GM21786 (cell line): ENCODE data around the gene SSTR3.
"Not testable (repeated sequence)": the region's sequence is repeated elsewhere in the genome, so short reads cannot be mapped to it uniquely, and the experiment has no call there.

Experiments used
- ATAC-seq: cut with Tn5 transposase; IDR thresholded peaks from one replicate; pipeline ENCODE4 v1.9.1; 2021; ENCODE audit not compliant: unreplicated experiment

The SSTR3 gene

DNA sequence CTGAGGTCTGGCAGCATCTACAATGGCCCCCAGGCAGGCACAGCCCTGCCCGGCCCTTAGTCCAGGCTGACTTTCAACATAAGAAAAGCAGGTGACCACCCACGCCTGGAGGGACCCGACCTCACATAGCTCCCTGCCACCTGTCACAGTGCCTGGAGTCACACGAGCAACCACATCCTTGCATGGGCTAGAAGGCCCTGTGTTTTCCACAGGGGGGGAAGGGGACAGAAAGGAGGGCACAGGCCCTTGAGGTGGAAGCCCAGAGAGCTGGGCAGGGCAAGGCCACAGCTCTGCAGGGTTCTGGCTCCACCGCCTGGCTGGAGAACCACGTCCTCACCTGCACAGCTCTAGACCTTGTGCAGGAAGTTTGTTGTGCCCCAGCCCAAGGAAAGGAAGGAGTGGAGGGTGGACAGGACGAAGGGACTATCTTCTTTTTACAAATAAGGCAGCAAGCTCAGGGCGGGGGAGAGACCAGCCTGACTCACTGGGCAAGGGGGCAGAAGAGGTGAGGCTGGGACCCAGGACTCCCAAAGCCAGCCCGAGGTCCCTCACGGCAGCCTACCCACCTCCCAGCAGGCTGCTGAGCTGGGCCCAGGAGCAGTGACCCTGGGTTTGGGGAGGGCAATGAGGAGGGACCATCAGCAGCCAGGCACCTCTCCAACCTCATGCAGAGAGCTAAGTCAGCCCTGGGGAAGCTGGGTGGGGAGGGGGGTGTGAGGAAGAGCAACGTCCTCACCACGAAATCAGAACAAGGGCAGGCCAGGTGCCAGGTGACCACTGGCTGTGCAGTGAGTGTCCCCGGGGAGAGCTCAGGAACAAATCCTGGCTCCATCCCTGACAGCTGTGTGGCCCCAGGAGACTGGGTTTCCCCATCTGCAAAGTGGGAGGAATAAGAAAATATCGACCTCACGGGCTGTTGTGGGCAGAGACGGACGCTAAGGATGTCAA, 28.6 kb downstream of the SSTR3 start:
- ATAC-seq, result no peak

DNA sequence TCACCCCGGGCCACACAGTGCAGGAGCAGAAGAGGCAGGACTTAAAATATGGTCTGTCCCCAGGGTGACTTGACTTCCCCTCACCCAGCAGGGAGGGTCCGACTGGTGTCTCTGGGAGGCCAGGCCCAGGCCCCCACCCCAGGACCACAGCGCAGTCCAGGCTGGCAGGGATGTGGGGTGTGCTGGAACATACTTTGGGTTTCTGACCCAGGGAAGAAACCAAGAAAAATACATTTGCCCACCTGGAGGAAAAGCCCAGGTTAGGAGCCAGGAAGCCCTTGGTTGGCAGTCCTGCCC, 29.4 kb downstream of the SSTR3 start:
- ATAC-seq, result no peak

DNA sequence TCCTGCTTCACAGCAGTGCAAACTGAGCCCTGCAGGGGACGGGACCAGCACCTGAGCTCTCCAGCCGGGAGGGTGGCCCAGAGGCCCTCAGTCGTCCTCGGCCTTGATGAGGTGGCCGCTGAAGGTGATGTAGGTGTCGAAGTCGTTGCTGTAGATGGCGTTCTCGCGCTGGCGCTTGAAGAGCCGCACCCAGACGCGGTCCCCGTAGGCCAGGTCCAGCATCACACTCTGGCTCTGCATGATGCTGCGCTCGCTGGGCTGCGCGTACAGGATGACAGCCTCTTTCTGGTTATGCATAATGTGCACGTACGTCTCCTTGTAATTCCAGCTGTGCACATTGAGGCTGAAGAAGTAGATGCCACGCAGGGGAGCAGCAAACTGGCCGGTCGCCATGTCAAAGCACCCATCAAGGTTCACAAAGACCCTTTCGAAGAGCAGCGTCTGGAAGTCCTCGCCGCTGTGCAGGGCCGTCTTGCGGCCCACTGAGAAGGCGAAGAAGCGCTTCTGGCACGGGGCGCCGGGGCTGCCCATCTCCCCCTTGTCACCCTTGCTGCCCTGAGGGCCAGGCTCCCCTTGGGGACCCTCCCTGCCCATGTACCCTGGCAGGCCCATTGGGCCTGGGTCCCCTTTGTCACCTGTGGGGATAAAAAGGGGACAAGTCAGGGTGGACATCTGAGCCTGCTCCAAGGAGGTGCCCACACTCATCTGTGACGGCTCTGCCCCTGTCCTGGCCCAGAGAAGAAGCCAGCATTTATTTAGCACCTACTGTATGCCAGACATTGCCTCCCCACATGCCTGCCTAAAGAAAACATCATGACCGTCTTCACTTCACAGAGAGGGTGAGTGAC, 30.0 kb downstream of the SSTR3 start:
- no peak for ATAC-seq

DNA sequence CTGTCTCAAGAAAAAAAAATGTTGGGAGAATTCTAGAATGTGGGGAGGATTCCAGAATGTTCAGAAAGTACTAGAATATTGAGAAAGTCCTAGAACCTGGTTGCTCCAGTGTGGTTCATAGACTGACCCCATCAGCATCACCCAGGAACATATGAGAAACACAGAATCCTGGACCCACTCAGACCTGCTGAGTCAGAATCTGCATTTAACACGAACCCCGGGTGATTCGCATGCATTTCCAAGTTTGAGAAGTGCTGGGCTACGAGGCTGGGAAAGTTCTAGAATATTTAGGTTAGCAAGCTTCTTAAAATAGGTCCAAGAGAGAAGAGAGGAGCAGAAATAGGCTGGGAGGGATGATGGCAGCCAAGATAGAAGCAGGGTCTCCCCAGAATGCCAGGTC, 30.6 kb downstream of the SSTR3 start:
- ATAC-seq, result no peak

DNA sequence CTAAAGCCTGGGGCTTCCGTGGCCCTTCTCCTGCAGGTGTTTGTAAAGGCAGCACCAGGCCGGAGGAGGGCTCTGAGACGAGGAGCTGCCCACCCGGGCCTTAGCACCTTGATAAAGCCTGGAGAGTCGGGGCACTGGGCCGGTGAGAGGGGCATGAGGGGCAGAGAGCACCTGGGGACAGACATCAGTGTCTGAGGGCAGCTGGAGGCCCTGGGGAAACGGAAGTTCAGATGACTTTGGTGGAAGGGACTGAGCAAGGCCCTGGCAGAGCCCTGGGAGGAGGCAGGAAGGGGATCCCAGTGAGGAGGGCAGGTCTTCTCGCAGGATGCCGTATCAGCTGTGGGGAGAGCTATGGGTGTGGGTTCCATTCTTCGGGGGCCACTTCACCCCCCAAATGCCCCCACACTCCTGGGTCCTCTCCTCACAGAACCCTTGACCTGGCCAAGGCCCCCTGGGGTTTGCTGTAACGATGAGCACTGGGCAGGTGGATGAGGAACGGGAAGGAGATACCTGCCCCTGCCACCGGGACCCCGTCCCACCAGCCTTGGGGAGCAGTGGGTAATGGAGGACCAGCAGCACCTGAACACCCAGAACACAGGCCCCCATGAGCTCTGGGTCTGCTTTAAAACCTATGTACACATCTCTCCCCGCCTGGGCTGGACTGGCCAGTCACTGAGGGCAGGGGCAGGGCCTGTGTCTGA, 31.6 kb downstream of the SSTR3 start:
- ATAC-seq, result no peak

DNA sequence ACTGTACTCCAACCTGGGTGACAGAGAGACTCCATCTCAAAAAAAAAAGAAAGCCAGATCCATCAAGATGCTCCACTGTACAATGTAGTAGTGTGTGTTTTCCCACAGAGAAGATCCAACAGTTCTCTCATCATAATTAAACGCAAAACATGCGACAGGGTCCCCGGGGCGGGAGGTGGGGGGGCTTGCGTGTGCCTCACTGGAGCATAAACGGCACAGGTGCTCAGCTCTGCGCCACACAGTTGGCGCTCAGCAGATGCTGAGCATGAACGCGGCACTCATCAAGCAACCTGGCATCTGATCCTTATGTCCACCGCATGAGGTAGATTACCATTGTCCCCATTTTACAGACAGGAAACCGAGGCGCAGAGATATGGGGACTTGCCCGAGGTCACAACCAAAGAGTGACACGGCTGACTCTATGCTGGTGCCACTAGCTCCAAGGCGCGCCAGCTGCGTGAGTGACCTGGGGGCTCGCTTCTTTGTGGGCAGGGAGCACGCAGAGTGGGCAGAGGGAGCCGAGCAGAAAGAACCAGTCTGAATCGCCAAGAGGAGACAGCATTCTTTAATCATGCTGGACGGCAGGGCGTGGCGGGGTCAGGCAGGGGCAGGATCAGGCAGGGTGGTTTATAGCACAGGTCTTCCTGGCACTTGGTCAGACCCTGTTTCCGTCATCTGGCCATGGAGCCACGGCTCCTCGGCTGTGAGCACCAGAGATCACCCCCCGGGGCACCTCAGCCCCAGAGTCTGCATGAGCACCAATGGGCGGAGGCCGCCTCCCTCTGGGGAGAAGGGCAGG, 32.5 kb downstream of the SSTR3 start:
- ATAC-seq, result no peak

DNA sequence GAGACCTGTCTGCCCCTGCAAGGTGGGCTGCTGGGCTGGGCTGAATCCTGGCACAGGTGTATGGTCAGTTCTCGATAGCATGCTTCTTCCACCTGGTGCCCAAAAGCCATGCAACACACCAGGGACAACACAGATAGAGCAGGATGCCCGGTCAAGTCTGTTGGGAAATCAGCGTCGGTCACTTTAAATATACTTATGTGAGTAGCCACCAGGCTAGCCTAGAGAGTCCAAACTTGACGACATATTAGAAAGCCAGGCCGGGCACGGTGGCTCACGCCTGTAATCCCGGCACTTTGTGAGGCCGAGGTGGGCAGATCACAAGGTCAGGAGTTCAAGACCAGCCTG, 33.2 kb downstream of the SSTR3 start:
- no peak for ATAC-seq

DNA sequence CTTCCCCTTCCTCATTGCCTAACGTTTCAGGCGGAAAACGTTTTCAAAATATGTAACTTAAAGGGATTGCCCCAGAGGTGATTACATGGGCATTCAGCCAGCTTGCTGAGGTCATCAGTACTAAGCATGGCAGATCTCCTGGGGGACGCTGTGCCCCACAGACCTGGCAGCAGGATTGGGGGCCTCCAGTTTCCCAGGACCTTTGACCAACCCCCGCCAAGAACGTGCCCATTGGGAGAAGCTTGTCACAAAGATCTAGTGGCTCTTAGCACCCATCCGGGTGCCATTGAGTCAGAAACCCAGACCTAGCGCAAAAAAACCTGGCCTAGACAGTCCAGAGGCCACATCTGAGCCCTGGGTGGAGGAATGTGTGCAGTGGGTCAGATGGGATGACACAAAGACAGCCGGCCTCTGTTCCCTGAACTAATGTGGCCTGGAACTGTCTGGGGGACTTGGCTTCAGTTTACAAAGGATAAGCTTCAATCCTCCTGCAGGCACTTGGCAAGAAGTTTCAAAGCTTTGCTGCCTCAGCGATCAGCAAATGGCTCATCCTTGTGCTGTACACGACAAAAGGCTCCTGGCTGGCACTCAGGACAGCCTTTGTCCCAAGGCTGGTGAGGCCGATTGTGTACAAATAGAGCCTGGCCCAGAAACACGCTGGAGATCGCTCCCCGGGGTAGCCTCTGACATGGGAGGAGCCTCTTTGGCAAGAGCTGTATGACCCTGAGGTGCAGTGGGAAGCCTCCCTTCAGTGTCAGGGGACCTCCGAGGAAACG, 33.7 kb downstream of the SSTR3 start:
- ATAC-seq, result no peak

DNA sequence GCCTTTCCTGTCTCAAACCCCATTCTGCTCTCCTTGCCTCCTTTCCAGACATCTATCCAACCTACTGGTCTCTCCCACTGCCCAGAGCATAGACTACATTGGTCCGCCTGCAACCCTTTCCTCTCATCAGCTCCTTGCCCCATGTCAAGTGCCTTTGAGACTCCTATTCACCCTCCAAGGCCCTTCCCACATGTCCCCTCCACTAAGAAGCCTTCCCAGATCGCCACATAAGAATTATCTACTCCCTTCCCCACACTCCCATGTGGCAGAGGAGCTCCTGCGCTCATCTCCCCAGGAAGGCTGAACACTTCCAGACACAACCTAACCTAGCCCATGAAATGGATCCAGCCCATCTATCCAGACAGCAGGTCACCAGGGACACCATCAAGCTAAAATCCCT, 34.5 kb downstream of the SSTR3 start:
- ATAC-seq, result no peak

DNA sequence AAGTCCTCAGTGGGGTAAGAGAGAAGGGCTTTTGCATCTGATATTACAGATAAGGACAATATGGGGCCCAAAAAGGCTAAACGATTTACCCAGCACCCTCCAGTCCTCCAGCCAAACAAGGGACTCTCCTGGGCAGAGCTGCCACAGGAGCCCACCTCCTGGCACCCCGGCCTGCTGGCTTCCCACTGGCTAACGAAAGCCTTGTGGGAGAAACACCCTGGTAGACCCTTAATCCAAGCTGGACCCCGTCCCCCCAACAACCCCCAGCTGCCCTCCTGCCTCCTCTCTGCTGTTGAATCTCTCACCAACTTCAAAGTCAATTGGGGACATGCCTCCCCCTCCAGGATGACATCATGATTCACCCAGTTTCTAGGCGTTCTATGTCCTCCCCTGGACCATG, 35.1 kb downstream of the SSTR3 start:
- no peak for ATAC-seq

DNA sequence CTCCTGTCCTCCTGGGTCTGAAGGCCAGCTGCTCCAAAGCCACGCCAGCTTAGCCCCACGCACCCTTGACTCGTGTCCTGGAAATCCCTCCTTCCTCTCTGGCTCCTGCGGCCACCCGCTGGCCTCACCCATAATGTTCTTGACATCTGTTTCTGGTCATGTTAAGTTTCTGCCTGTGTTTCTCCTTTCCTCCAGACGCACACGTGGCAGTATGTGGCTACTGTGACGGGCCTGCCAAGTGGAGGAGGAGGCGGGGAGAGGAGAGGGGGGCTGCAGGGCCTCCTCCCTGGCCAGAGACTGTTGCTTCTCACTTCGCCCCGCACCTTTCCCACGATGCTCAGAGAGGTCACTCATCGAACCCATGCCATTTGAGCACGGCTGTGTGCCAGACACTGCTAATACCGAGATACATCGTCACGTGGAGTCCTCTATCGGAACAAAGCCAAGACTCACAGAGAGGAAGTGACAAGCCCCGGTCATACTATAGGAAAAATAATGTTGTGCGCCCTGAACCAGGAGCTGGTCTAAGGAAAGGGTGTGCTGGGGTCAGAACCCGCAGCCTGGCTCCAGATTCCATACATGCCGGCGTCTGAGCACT, 35.7 kb downstream of the SSTR3 start:
- ATAC-seq, result no peak

DNA sequence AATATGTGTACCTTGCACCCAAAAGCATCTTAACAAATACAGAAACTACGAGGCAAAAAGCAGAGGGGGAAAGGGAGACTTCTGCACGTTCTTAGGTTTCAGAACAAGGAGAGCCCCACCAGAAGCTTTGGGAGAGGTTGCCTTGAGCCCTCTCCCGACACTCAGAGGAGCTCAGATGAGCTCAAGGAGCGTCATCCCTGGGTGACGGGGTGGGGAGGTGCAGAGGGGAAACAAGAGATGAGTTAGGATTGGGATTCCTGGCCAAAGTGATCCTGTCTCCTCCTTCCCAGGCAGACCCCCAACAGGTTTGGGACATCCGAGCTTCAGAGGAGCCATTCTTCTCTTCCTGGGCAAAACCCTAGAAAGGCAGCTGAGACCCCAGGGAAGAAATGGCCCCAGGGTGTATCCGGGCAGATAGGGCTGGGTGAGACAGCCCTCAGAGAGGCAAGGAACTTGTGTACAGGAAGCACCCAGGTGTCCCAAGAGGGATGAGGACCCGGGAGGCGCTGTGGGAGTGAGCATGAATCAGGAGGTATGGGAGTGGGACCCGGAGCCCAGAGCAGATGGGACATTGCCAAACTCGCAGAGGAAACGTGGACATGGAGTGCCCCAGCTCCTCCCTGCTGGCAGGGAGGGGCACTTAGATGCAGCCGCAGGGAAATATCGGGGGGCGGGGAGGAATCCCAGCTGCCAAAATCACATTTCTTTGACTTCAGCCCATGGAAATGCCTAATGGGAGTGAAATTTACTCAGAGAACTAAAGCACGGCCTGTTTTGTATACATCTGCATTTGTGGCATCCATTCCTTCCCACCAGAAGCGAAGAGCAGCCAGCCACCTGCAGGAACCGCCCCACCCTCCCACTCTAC, 36.6 kb downstream of the SSTR3 start:
- no peak for ATAC-seq

DNA sequence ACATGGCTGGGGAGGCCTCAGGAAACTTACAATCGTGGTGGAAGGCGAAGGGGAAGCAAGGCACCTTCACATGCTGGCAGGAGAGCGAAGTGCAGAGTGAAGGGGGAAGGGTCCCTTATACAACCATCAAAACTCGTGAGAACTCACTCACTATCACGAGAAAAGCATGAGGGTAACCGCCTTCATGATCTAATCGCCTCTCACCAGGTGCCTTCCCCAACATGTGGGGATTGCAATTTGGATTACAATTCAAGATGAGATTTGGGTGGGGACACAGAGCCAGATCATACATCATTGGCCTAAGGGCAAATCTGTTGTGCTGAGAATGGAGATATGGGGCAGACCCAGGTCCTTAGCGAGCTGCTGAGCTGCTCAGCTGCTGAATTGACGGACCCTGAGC, 37.3 kb downstream of the SSTR3 start:
- ATAC-seq, result no peak

DNA sequence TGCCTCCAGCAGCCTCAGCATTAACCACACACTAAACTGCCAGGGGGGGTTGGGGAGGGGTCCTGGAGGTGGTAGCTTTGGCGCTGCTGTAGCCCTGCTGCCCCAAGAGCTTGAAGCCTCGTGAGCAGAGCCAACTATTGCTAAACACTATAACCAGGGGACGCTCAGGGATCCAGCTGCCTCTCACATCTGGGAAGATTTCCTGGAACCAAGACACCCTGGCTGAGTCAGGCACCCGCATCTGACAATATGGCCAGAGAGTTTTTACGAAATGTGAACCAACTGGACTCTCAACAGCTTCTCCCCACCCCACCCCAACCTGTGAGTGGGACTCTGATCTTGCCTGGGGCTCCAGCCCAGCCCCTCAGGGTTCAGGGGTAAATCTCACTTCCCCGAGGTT, 38.6 kb downstream of the SSTR3 start:
- no peak for ATAC-seq

DNA sequence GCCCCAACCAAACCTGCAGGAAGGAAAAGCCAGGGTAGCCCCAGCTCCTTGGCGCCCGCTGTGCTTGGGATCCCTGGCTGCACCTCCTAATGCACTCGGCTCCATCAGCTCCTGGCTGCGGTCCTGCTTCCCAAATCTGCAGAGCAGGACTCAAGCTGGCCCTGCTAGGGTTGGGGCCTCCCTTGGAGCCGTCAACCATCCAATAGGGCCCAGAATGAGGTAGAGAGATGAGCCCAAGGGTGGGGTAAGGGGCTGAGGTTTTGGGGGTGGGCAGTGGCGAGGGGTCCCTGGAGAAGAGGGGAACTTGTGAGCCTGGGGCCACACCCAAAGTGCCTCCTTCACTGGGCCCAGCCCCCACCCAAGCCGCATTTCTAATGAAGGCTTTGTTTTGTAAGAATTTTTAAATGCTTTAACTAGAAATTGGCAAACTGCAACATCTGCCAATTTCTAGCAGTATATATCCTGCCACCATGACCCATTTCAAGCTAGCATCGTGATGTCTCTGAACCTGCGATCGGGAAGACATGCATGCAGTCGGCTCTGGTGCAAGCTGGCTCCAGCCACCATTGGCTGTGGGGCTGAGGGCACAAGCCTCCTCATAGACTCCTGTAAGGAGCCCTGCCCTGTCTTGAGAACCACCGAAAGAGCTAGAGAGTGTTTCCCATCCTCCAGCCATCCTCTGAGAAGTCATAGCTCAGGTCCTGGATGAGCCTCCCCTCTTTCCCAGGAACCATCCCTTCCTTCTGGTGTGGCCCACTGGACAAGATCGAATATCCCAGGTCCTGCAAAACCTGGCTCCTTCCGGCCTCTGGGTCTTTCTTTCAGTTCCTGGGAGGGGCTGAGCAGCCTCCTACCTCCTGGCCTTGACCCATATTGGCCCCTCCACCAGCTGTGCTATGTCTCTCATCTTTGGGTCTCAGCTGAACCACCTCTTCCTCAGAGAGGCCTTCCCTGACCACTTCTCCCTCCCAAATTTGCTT, 39.7 kb downstream of the SSTR3 start:
- no peak for ATAC-seq

DNA sequence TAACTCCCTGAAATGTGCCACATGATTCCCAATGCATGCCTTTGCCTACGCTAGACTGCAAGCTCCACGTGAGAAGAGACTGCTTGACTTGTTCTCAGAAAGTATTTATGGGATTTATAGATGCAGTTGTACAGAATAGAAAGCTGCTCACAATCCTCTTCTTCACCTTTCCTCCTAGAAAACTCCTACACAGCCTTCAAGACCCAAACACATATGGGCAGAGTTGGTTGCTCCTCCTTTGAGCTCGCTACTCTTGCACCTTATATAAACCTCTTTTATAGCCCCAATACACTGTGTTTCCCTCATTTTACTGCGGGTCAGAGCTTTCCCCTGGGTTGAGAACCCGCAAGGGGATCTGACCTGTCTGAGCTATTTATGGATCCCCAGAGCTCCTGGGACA, 40.6 kb downstream of the SSTR3 start:
- ATAC-seq, result no peak

DNA sequence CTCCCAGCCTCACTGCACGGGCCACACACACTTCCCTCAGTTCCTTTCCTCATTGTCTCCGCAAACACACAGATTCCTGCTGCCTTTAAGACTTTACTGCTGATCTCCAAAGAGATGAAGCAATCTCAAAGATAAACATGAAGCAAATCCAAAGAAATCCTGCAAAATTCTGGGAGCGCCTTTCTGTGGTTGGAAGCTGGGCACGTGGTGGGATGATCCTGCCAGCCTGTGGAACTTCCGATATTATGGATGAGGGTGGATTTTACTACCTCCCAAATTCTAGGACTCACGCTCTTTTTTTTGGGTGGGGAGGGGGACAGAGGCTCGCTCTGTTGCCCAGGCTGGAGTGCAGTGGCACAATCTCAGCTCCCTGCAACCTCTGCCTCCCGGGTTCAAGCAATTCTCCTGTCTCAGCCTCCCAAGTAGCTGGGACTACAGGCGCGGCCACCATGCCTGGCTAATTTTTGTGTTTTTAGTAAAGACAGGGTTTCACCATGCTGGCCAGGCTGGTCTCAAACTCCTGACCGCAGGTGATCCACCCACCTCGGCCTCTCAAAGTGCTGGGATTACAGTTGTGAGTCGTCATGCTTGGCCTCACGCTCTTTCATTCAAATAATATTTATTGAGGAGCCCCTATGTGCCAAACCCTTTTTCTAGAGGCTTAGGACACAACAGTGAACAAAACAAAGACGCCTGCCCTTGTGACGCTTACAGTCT, 41.4 kb downstream of the SSTR3 start:
- not testable (repeated sequence) for ATAC-seq
